Mesothelial cell of epicardium (in vitro differentiated cells): Measurements from ENCODE around the gene MEGF10. TPM values are rescaled to one million over a fixed set of nuclear protein-coding genes. Genes with fewer than 3 reads are reported as not detected.
A peak's percentile ranks its signal among the peaks of the same experiment; 100 is the strongest.

Experiments
- DNase-seq, 2 experiments: peaks; one replicate each; pipeline ENCODE4 v3.0.0; 2021; ENCODE audit warnings: low spot score in 2 of 2; ENCODE audit not compliant: unreplicated experiment in 2 of 2
- H3K27ac Mint-ChIP-seq: 2 replicates; pipeline ENCODE4 v1.8.0; 2021; ENCODE audit warnings: mixed read lengths
- H3K27me3 Mint-ChIP-seq: 2 replicates; pipeline ENCODE4 v1.8.0; 2021; ENCODE audit warnings: low read depth, mixed read lengths
- H3K36me3 Mint-ChIP-seq: 2 replicates; pipeline ENCODE4 v1.8.0; 2021; ENCODE audit warnings: mixed read lengths
- H3K4me1 Mint-ChIP-seq: 2 replicates; pipeline ENCODE4 v1.8.0; 2021; ENCODE audit warnings: mixed read lengths
- H3K4me3 Mint-ChIP-seq: 2 replicates; pipeline ENCODE4 v1.8.0; 2021; ENCODE audit warnings: mild to moderate bottlenecking, moderate library complexity, mixed read lengths
- H3K9me3 Mint-ChIP-seq: 2 replicates; pipeline ENCODE4 v1.8.0; 2021; ENCODE audit warnings: mixed read lengths
- CTCF ChIP-seq: fragments of 200-600 bp; sonication (generic); IDR thresholded peaks from one replicate; pipeline ENCODE4 v1.5.0; 2021; ENCODE audit warnings: antibody characterized with exemption; ENCODE audit not compliant: unreplicated experiment
- total RNA-seq: library from RNA; stranded (reverse); gene quantifications from 3 replicates; pipeline ENCODE4 v1.2.1, GENCODE V29; 2021

Gene MEGF10
- total RNA-seq, 1 donor from 2014 or later, result 3.0 TPM

DNA sequence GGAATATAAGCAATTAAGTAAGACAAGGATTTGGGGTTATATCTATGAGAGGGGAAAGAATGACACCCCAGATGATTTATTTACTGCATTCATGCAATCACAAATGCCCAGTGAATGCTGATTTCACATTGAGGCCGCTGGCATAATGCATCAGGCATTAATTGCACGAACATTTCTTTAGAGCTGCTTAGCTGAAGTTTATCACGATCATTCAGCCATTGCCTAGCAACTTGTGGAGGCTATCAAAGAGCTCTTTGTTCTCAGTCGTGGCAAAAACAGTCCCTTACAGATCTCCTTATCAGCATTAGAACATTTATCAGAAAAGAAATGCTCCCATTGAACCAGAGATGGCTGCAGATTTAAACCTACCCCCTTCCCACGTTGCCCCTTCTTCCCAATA lies 138.2 kb downstream of the MEGF10 start:
- no peak for TF ChIP-seq CTCF
- Mint-ChIP-seq H3K27ac (peak overlapping the region; percentile 84), H3K36me3 (peaks cover 1% of the 10 kb centered on the region), H3K4me1 (peaks cover 83% of the 10 kb centered on the region), H3K27me3 (no peaks in the 10 kb centered on the region), H3K9me3 (peaks cover 8% of the 10 kb centered on the region), H3K4me3 (no peak overlapping the region)
- no peak for DNase-seq

DNA sequence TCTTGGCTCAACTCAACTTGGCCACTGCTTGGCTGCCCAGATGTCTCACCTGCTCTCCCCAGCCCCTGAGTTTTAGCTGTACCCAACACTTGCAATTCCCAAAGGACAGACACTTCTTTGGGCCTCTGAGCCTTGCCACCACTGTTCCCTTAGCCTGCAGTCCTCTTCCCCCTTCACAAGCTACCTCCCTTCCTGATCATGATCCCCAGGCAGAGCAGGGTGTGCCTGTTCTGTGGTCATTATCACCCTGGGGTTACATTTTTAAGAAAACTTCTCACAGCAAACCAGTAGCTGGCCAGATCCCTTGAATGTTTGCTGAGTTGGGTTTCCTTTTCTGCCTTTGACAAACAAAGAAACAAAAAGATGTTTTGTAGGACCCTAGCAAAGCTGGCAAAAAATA lies 139.3 kb downstream of the MEGF10 start:
- DNase-seq, result no peak
- Mint-ChIP-seq H3K4me3 (no peak overlapping the region), H3K27ac (peak overlapping the region; percentile 59), H3K4me1 (peaks cover 77% of the 10 kb centered on the region), H3K9me3 (peaks cover under 1% of the 10 kb centered on the region), H3K27me3 (no peaks in the 10 kb centered on the region), H3K36me3 (peaks cover under 1% of the 10 kb centered on the region)
- TF ChIP-seq CTCF, result no peak

DNA sequence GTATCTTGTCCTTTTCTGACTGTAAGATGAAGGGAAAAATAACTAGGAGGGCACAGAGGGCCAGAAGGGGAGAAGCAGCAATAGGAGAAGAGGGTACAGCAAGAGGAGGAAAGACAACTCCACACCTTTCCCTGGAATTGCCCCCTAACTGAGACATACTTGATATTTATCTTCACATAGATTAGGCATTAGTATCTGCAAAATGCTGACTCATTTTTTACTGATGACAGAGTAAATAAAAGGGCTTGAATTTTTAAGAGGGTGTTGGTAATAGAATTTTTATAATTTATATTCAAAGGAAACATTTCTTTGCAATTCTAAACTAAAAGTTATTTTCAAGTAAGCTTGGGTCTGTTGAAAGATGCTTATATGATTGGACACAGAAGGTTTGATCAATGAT lies 140.0 kb downstream of the MEGF10 start:
- Mint-ChIP-seq H3K27ac (peak overlapping the region; percentile 13), H3K4me1 (peaks cover 72% of the 10 kb centered on the region), H3K9me3 (no peaks in the 10 kb centered on the region), H3K36me3 (no peaks in the 10 kb centered on the region), H3K27me3 (no peaks in the 10 kb centered on the region), H3K4me3 (no peak overlapping the region)
- TF ChIP-seq CTCF, result no peak
- no peak for DNase-seq

DNA sequence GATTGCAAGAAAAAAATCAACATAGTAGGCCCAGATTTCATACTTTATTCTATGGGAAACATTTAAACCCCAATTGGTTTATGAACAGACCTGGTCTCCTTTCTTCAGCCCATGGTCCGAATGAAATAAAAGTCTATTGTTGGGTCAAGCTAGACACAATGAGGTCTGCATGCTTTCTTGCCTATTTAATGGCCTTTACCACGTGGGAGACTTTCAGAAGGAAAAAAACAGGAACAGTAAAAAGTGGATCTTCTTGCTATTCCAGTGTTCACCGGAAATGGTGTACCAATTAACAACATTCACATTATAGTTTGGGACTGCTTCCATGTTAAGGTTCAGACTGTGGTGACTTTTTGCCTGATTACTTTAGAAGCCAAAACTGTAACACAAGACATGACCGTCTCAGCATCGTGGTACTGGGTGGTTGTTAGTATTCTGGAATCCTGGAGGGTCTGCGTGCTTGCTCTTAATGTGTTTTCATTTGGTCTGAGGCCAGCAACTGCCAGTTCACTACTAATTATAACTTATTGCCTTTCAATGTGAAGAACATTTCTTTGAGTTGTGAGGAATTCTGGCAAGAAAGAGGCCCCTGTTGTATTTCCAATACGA lies 141.5 kb downstream of the MEGF10 start:
- TF ChIP-seq CTCF, result no peak

GRCh38 chr5:127433526-127433925 lies 142.9 kb downstream of the MEGF10 start:
- Mint-ChIP-seq H3K27ac (peak overlapping the region; percentile 35), H3K4me1 (peaks cover 49% of the 10 kb centered on the region), H3K36me3 (no peaks in the 10 kb centered on the region), H3K4me3 (no peak overlapping the region), H3K27me3 (no peaks in the 10 kb centered on the region), H3K9me3 (no peaks in the 10 kb centered on the region)
- TF ChIP-seq CTCF, result no peak
- no peak for DNase-seq

More for the DNA sequence above, 141.5 kb downstream of the MEGF10 start:
- Mint-ChIP-seq H3K4me3 (no peak overlapping the region), H3K27ac (peak overlapping the region; percentile 75), H3K27me3 (no peaks in the 10 kb centered on the region), H3K36me3 (no peaks in the 10 kb centered on the region), H3K9me3 (no peaks in the 10 kb centered on the region), H3K4me1 (peaks cover 62% of the 10 kb centered on the region)
- no peak for DNase-seq

GRCh38 chr5:127434588-127434987 lies 144.0 kb downstream of the MEGF10 start:
- Mint-ChIP-seq H3K4me3 (no peak overlapping the region), H3K27me3 (no peaks in the 10 kb centered on the region), H3K4me1 (peaks cover 38% of the 10 kb centered on the region), H3K36me3 (no peaks in the 10 kb centered on the region), H3K27ac (no peak overlapping the region), H3K9me3 (no peaks in the 10 kb centered on the region)
- no peak for DNase-seq
- TF ChIP-seq CTCF, result no peak
